Ishikawa (cell line): ENCODE measurements around the gene LENEP.

Source experiments
- CEBPB ChIP-seq: IDR thresholded peaks from 2 replicates; pipeline ENCODE4 v1.6.1; 2012
- CREB1 ChIP-seq: IDR thresholded peaks from 2 replicates; pipeline ENCODE4 v1.6.1; 2012; ENCODE audit warnings: low read depth
- EGR1 ChIP-seq: IDR thresholded peaks from 2 replicates; pipeline ENCODE4 v1.6.1; 2012
- EP300 ChIP-seq: IDR thresholded peaks from 2 replicates; pipeline ENCODE4 v1.6.1; 2012; ENCODE audit warnings: borderline replicate concordance
- FOXM1 ChIP-seq: IDR thresholded peaks from 2 replicates; pipeline ENCODE4 v1.6.1; 2012; ENCODE audit warnings: low read depth, borderline replicate concordance
- NFIC ChIP-seq: IDR thresholded peaks from 2 replicates; pipeline ENCODE4 v1.6.1; 2012
- RAD21 ChIP-seq: IDR thresholded peaks from 2 replicates; pipeline ENCODE4 v1.6.1; 2012; ENCODE audit warnings: low read depth
- TAF1 ChIP-seq: IDR thresholded peaks from 2 replicates; pipeline ENCODE4 v1.6.1; 2012; ENCODE audit warnings: low read depth, mild to moderate bottlenecking
- TCF12 ChIP-seq: IDR thresholded peaks from 2 replicates; pipeline ENCODE4 v1.6.1; 2012; ENCODE audit warnings: low read depth
- TEAD4 ChIP-seq: IDR thresholded peaks from 2 replicates; pipeline ENCODE4 v1.6.1; 2012
- USF1 ChIP-seq: IDR thresholded peaks from 2 replicates; pipeline ENCODE4 v1.6.1; 2012
- YY1 ChIP-seq: IDR thresholded peaks from 2 replicates; pipeline ENCODE4 v1.6.1; 2012; ENCODE audit warnings: low read depth
- ZBTB7A ChIP-seq: IDR thresholded peaks from 2 replicates; pipeline ENCODE4 v1.6.1; 2012; ENCODE audit warnings: low read depth
- TF ChIP-seq, protein P1 (sequence below): IDR thresholded peaks from 2 replicates; pipeline ENCODE4 v1.6.1; 2012; ENCODE audit warnings: low read depth, mild to moderate bottlenecking
- TF ChIP-seq, protein P2 (sequence below): IDR thresholded peaks from 2 replicates; pipeline ENCODE4 v1.6.1; 2012

Gene LENEP

GRCh38 chr1:155013632-155014031 is 20.2 kb downstream of the LENEP start:
- TF ChIP-seq EGR1 (no peak), YY1 (no peak), TAF1 (no peak), TEAD4 (no peak), RAD21 (no peak), TCF12 (no peak), NFIC (no peak), USF1 (no peak), CREB1 (no peak), ZBTB7A (no peak), EP300 (no peak), FOXM1 (no peak), CEBPB (no peak)
- TF ChIP-seq, protein P1, sequence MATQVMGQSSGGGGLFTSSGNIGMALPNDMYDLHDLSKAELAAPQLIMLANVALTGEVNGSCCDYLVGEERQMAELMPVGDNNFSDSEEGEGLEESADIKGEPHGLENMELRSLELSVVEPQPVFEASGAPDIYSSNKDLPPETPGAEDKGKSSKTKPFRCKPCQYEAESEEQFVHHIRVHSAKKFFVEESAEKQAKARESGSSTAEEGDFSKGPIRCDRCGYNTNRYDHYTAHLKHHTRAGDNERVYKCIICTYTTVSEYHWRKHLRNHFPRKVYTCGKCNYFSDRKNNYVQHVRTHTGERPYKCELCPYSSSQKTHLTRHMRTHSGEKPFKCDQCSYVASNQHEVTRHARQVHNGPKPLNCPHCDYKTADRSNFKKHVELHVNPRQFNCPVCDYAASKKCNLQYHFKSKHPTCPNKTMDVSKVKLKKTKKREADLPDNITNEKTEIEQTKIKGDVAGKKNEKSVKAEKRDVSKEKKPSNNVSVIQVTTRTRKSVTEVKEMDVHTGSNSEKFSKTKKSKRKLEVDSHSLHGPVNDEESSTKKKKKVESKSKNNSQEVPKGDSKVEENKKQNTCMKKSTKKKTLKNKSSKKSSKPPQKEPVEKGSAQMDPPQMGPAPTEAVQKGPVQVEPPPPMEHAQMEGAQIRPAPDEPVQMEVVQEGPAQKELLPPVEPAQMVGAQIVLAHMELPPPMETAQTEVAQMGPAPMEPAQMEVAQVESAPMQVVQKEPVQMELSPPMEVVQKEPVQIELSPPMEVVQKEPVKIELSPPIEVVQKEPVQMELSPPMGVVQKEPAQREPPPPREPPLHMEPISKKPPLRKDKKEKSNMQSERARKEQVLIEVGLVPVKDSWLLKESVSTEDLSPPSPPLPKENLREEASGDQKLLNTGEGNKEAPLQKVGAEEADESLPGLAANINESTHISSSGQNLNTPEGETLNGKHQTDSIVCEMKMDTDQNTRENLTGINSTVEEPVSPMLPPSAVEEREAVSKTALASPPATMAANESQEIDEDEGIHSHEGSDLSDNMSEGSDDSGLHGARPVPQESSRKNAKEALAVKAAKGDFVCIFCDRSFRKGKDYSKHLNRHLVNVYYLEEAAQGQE: no peak
- TF ChIP-seq, protein P2, sequence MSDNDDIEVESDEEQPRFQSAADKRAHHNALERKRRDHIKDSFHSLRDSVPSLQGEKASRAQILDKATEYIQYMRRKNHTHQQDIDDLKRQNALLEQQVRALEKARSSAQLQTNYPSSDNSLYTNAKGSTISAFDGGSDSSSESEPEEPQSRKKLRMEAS: no peak

GRCh38 chr1:155014709-155015508 is 21.5 kb downstream of the LENEP start:
- no peak for TF ChIP-seq TAF1
- no peak for TF ChIP-seq USF1
- no peak for TF ChIP-seq YY1
- no peak for TF ChIP-seq CEBPB
- no peak for TF ChIP-seq ZBTB7A
- TF ChIP-seq TEAD4: no peak
- TF ChIP-seq, protein P1: no peak
- TF ChIP-seq NFIC: no peak

DNA sequence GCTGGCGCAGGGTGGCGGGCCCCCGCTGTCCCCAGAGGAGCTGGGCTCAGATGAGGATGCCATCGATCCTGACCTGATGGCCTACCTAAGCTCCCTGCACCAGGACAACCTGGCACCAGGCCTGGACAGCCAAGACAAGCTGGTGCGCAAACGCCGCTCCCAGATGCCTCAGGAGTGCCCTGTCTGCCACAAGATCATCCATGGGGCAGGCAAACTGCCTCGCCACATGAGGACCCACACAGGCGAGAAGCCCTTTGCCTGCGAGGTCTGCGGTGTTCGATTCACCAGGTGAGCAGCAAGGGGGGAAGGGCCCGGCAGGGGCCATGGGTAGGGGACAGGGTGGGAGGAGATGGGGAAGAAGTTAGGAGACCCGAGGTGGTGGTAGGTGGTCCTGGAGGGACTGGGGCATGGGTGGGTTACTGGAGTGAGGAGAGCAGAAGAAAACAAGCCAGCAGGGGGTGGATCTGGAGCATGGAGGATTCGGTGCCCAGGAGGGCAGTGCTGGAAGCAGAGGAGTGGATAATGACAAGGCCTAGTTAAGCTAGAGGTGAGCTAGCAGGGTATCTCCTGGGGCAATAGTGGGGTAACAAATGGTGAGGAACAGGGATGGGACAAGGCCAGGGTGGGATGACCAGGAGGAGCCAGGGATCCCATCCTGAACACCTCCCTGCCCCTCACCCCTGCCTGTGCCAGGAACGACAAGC is 22.3 kb downstream of the LENEP start:
- TF ChIP-seq, protein P2: no peak
- TF ChIP-seq USF1 (no peak), FOXM1 (no peak), RAD21 (no peak), ZBTB7A (no peak), CEBPB (no peak), YY1 (no peak), EGR1 (no peak), TCF12 (no peak), TAF1 (no peak), EP300 (no peak), TEAD4 (no peak), CREB1 (no peak), NFIC (no peak)
- TF ChIP-seq, protein P1: no peak
